PC-3 (cell line): ENCODE data around the gene LIPG. TPM values are rescaled to one million over a fixed set of nuclear protein-coding genes. Genes with fewer than 3 reads are reported as not detected.

Source experiments
- ATAC-seq: fragments of 200-7000 bp; cut with Tn5 transposase; 2 replicates; pipeline ENCODE4 v1.9.1; 2020; ENCODE audit warnings: mild to moderate bottlenecking, moderate library complexity
- BruUV-seq: library from RNA; stranded (reverse); fragments of 400-500 nt; replicated peaks from 2 replicates; lab custom pipeline; 2021; lab: Mats Ljungman, UMichigan
- CTCF ChIA-PET: fragments of 300-600 bp; sonication (Branson Sonifier 250); formaldehyde crosslinking; loops from one replicate; lab custom pipeline; 2022; ENCODE audit warnings: antibody characterized with exemption; lab: Charles Lee
- POLR2A ChIA-PET: fragments of 300-600 bp; sonication (Branson Sonifier 250); formaldehyde crosslinking; loops from one replicate; lab custom pipeline; 2022; ENCODE audit warnings: antibody characterized with exemption; ENCODE audit not compliant: unreplicated experiment; lab: Charles Lee
- DNase-seq: peaks from one replicate; pipeline ENCODE4 v3.0.0-alpha.2; 2015
- H2AFZ ChIP-seq: fragments of 300-600 bp; sonication (generic); 2 replicates; pipeline ENCODE4 v1.6.0; 2016; ENCODE audit warnings: antibody characterized with exemption, low read length
- H3F3A ChIP-seq: fragments of 300-600 bp; sonication (generic); one replicate; pipeline ENCODE4 v1.6.0; 2017; ENCODE audit warnings: antibody characterized with exemption, low read length, control low read depth, mild to moderate bottlenecking; ENCODE audit not compliant: unreplicated experiment
- H3K27ac ChIP-seq: fragments of 300-600 bp; sonication (generic); 2 replicates; pipeline ENCODE4 v1.5.1; 2016; ENCODE audit warnings: mild to moderate bottlenecking, low read length
- H3K27me3 ChIP-seq: fragments of 300-600 bp; sonication (generic); 2 replicates; pipeline ENCODE4 v1.6.1; 2016; ENCODE audit warnings: low read length, mixed read lengths
- H3K36me3 ChIP-seq: fragments of 300-600 bp; sonication (generic); 2 replicates; pipeline ENCODE4 v1.6.1; 2016; ENCODE audit warnings: low read depth, mixed run types, low read length, mixed read lengths
- H3K4me1 ChIP-seq: fragments of 300-600 bp; sonication (generic); 2 replicates; pipeline ENCODE4 v1.5.1; 2016; ENCODE audit warnings: low read length; ENCODE audit not compliant: insufficient read depth
- H3K4me2 ChIP-seq: fragments of 300-600 bp; sonication (generic); 2 replicates; pipeline ENCODE4 v1.6.0; 2016; ENCODE audit warnings: low read length
- H3K4me3 ChIP-seq: fragments of 300-600 bp; sonication (generic); 2 replicates; pipeline ENCODE4 v1.5.1; 2016; ENCODE audit warnings: mild to moderate bottlenecking, low read length, mixed read lengths
- H3K79me2 ChIP-seq: fragments of 300-600 bp; sonication (generic); 2 replicates; pipeline ENCODE4 v1.6.1; 2017; ENCODE audit warnings: low read length, mixed read lengths
- H3K9ac ChIP-seq: fragments of 300-600 bp; sonication (generic); 2 replicates; pipeline ENCODE4 v1.6.0; 2016; ENCODE audit warnings: mild to moderate bottlenecking, low read length
- H3K9me2 ChIP-seq: fragments of 300-600 bp; sonication (generic); replicated peaks from 2 replicates; pipeline ENCODE4 v1.6.1; 2016; ENCODE audit warnings: mixed run types, low read length, mixed read lengths
- H3K9me3 ChIP-seq: fragments of 300-600 bp; sonication (generic); 2 replicates; pipeline ENCODE4 v1.6.1; 2016; ENCODE audit warnings: low read length, mixed read lengths
- H4K20me1 ChIP-seq: fragments of 300-600 bp; sonication (generic); 2 replicates; pipeline ENCODE4 v1.6.1; 2016; ENCODE audit warnings: low read length, mixed read lengths
- CTCF ChIP-seq: fragments of 300-600 bp; sonication (generic); conservative IDR thresholded peaks from 2 replicates; pipeline ENCODE4 v1.5.1; 2017; ENCODE audit warnings: antibody characterized with exemption, low read depth, mild to moderate bottlenecking, low read length
- EZH2 ChIP-seq: fragments of 300-600 bp; sonication (generic); IDR thresholded peaks from one replicate; pipeline ENCODE4 v1.6.1; 2017; ENCODE audit warnings: antibody characterized with exemption, mild to moderate bottlenecking, low read length; ENCODE audit not compliant: unreplicated experiment
- EZH2phosphoT487 ChIP-seq: fragments of 300-600 bp; sonication (generic); IDR thresholded peaks from 2 replicates; pipeline ENCODE4 v1.6.1; 2018; ENCODE audit warnings: mild to moderate bottlenecking, antibody characterized with exemption, low read length, borderline replicate concordance
- intact Hi-C: fragments of 100-400 bp; cut with micrococcal nuclease; formaldehyde crosslinking; loops from 2 replicates; pipeline ENCODE4 v1.9.0; 2023
- total RNA-seq: library from RNA; depleted of rRNA; stranded (reverse); fragments of >200 nt; gene quantifications from 2 replicates; pipeline ENCODE4 v1.2.3, GENCODE V29; 2014

LIPG gene
- total RNA-seq, 1 experiment from 2014 or later: 14.8 TPM

GRCh38 chr18:49565101-49565500, 3.2 kb downstream of the LIPG start:
- Histone ChIP-seq H3K4me3 (no peak overlapping the region), H3K36me3 (no peaks in the 10 kb centered on the region), H3K4me2 (no peak overlapping the region), H3K4me1 (peaks cover 6% of the 10 kb centered on the region), H3K27ac (no peak overlapping the region), H3F3A (no peaks in the 10 kb centered on the region), H3K9me2 (no peaks in the 10 kb centered on the region), H4K20me1 (no peaks in the 10 kb centered on the region), H3K9ac (no peak overlapping the region), H2AFZ (no peak overlapping the region), H3K79me2 (peaks cover 15% of the 10 kb centered on the region; the same call in 1 of the 2 replicates), H3K27me3 (no peaks in the 10 kb centered on the region), H3K9me3 (no peaks in the 10 kb centered on the region)
- no peak for ATAC-seq
- POLR2A ChIA-PET: no interaction called here
- intact Hi-C loops: loop anchor here (10.0 kb wide), 1 partner anchor 130 kb away; no protein-coding TSS in a partner anchor
- DNase-seq: no peak
- no peak for TF ChIP-seq CTCF
- no peak for TF ChIP-seq EZH2phosphoT487
- no peak for TF ChIP-seq EZH2
- BruUV-seq: no TSS peak
- CTCF ChIA-PET: no interaction called here

GRCh38 chr18:49565612-49566011, 3.8 kb downstream of the LIPG start:
- no TSS peak for BruUV-seq
- Histone ChIP-seq H4K20me1 (no peaks in the 10 kb centered on the region), H3K9me3 (no peaks in the 10 kb centered on the region), H2AFZ (no peak overlapping the region), H3K9me2 (no peaks in the 10 kb centered on the region), H3K4me1 (peaks cover 6% of the 10 kb centered on the region), H3K79me2 (peaks cover 15% of the 10 kb centered on the region; the same call in 1 of the 2 replicates), H3K27me3 (no peaks in the 10 kb centered on the region), H3K27ac (no peak overlapping the region), H3K4me2 (no peak overlapping the region), H3F3A (no peaks in the 10 kb centered on the region), H3K9ac (no peak overlapping the region), H3K36me3 (no peaks in the 10 kb centered on the region), H3K4me3 (no peak overlapping the region)
- CTCF ChIA-PET: no interaction called here
- POLR2A ChIA-PET: no interaction called here
- DNase-seq (no peak), ATAC-seq (no peak)
- intact Hi-C loops: loop anchor here (10.0 kb wide), 1 partner anchor 129 kb away; no protein-coding TSS in a partner anchor
- no peak for TF ChIP-seq EZH2
- no peak for TF ChIP-seq CTCF
- TF ChIP-seq EZH2phosphoT487: no peak

GRCh38 chr18:49566217-49566770, 4.4 kb downstream of the LIPG start:
- no peak for TF ChIP-seq EZH2phosphoT487
- TF ChIP-seq EZH2: no peak
- no peak for TF ChIP-seq CTCF
- no peaks in the 10 kb centered on the region for H3K36me3 ChIP-seq
- ATAC-seq (no peak), DNase-seq (no peak)
- no peak overlapping the region for H3K9ac ChIP-seq
- peaks cover 6% of the 10 kb centered on the region for H3K4me1 ChIP-seq
- no peaks in the 10 kb centered on the region for H3K9me3 ChIP-seq
- intact Hi-C loops: loop anchor here (10.0 kb wide), 1 partner anchor 129 kb away; no protein-coding TSS in a partner anchor
- H3K4me3 ChIP-seq: no peak overlapping the region
- CTCF ChIA-PET: no interaction called here
- H3F3A ChIP-seq: no peaks in the 10 kb centered on the region
- H3K27me3 ChIP-seq: no peaks in the 10 kb centered on the region
- no peaks in the 10 kb centered on the region for H4K20me1 ChIP-seq
- POLR2A ChIA-PET: no interaction called here
- peaks cover 15% of the 10 kb centered on the region; the same call in 1 of the 2 replicates for H3K79me2 ChIP-seq
- H3K27ac ChIP-seq: no peak overlapping the region
- no peak overlapping the region for H2AFZ ChIP-seq
- BruUV-seq: no TSS peak
- no peak overlapping the region for H3K4me2 ChIP-seq
- no peaks in the 10 kb centered on the region for H3K9me2 ChIP-seq
